Measurements from ENCODE around the gene ACBD4.

ACBD4 gene

GRCh38 chr17:45136846-45137560 lies 1.5 kb downstream of the ACBD4 start:
- DNase-seq (ENCODE audit: low read depth in 2 of 2): no peak

DNA sequence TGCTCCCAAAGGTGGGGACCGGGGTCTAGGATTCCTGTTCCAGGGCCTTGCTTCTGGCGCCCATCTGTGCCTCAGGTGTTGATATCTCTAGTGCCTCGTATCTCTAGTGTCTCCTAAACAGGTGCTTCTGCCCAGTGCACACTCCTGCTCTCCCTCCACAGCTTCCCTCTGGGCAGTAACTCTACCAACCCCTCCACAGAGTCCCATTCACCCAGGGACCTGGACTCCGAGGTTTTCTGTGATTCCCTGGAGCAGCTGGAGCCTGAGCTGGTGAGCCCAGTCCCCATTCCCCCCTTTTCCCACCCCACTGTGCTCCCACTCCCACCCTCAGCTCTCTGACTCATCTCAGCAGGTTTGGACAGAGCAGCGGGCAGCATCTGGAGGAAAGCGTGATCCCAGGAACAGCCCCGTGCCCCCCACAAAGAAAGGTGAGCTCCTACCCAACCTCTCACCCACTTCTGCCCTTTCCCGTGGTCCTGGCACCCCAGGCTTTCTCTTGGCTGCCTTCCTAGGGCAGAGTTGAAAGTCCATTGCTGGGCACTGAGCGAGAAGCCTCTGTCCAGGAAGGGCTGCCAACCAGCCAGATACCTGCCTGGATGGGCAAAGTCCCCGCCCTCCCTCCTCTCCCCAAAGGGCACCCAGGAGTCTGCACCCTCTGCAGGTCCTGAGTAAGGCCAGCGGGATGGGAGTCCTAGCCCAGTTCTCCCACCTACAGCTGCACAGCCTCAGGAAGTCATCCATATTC lies 2.2 kb downstream of the ACBD4 start:
- no peak for DNase-seq (ENCODE audit: low read depth in 2 of 2)

DNA sequence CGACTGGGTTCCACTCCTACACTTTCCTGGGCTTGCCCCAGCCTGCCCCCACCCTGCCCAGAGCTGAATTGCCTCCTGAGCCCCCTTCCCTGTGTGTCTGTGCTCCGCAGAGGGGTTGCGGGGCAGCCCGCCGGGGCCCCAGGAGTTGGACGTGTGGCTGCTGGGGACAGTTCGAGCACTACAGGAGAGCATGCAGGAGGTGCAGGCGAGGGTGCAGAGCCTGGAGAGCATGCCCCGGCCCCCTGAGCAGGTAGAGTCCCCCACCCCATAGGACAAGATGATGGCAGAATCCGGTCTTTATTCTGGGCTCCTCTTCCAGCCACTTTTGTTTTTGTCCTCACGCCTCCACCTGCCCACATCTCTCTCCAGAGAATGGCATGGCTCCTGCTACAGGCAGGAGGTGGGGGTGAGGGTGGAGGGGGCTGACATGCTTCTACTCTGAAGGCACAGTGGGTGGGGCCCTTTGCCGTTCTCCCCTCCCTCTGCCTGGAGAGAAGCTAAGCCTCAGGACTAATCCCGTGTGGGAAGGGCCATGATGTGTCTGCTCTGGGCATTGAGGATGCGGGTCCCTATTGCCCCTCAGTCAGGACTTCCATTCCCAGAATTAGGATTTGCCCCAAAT lies 3.5 kb downstream of the ACBD4 start:
- no peak for DNase-seq (ENCODE audit: low read depth in 2 of 2)

- no peak for DNase-seq (ENCODE audit: low read depth in 2 of 2)
These were observed 4.0 kb downstream of the ACBD4 start for GRCh38 chr17:45139533-45139920.

- no peak for DNase-seq (ENCODE audit: low read depth in 2 of 2)
These were observed 7.7 kb downstream of the ACBD4 start for GRCh38 chr17:45143094-45143670.

DNA sequence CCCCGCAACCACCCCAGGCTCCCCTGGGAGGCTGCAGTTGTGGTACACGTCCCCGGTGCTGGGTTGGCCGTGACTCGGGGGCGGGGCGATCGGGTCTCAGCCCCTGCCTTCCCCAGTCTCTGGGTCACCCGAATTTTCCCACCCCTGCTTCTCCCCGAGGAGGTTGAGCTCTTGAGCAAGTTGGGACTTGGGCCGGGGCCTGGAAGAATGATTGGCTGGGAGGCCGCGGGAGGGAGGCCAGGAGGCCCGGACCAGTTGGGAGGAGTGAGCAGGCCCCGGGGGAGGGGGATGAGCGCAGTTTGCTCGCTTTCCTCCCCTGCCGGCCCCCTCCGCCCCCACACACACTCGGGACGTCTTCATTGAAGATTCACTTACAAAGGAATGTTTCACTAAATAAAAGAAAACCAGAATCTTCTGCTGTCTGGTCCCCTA lies 8.3 kb downstream of the ACBD4 start:
- DNase-seq (ENCODE audit: low read depth in 2 of 2): peak in 1 of 2 donors; percentile 16

GRCh38 chr17:45144199-45145034 lies 8.9 kb downstream of the ACBD4 start:
- DNase-seq (ENCODE audit: low read depth in 2 of 2): peak in 1 of 2 donors; percentile 20

- DNase-seq (ENCODE audit: low read depth in 2 of 2): no peak
These were observed 9.5 kb downstream of the ACBD4 start for GRCh38 chr17:45145035-45145389.

GRCh38 chr17:45146166-45146565 lies 10.7 kb downstream of the ACBD4 start:
- DNase-seq (ENCODE audit: low read depth in 2 of 2): no peak

DNA sequence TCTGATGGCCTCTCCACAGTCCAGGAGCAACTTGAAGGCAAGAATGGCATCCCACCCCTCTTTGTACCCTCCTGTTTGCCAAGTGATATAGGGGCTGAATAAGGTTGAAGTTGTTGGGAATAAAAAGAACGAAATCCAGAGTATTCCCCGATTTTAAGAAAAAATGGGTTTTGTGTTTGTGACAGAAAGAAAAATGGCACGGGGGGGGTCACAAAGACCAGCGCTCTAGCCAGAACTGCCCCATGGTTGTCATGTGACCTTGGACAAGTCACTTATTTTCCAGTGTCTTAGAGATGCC lies 11.1 kb downstream of the ACBD4 start:
- no peak for DNase-seq (ENCODE audit: low read depth in 2 of 2)

GRCh38 chr17:45146890-45147580 lies 11.5 kb downstream of the ACBD4 start:
- DNase-seq (ENCODE audit: low read depth in 2 of 2): no peak

DNA sequence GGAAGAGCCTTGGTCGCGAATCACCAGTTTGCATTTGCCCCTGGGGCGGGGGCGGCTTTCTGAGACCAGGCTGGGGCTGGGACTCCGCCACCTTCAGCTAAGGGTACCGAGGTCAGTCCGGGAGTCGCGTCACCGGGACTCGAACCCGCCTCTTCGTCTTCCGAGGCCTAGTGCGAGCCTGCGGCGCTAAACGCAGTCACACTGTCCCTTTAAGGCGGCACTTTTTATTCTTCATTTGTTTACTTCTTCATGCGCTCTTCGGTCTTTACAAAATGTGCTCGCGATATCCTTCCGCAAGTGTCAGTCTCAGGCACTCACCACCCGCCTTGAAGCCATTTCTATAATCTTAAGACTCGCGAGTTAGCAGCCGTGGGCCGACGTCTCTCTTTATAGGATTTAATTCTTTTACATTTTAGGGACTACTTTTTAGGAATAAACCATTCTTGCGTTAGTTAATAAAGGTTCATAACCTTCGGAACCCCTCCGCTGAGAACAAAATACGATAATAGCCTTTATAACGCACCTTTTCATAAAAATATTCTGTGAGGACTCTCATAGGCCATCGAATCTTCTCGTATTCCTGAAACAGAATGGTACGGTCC lies 12.2 kb downstream of the ACBD4 start:
- DNase-seq (ENCODE audit: low read depth in 2 of 2): peak; percentile 67 to 74

DNA sequence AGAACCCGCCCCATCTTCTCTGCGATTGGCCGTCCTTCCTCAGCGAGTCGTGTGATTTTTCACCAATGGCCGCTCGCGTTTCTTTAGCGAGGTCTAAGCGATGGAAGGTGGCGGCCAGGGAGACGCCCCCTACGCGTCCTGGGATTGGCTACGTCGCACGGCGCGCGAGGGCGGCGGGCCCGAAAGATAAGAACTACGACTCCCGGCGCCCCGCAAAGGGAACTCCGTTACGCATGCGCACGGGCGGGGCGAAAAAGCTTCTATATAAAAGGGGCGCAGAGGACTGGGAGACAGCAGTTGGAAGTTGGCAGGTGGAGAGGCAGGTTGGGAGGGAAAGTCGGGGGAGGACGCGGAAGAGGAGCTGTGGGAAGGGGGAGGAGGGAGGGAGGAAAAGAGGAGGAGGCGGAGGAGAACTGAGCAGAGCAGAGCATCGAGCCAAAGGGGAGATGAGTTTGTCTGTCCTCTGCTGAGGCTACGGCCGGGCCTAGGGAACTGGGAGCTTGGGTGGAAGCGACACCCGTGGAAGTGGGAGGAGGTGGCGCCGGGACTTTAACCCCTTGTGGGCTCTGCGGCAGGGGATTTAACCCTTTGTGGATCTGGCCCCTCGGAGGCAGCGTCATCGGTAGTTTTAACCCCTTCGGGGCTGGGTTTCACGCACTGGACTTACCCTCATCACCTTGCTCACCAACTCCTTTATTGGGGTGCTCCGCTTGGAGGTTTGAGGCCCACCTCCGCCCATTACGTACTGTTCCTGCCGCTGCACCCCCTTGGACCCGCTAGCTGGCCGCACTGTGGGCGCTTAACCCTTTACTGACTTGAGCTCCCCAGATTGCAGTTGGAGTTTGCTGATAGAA lies 12.9 kb downstream of the ACBD4 start, which contains the start of gene HEXIM1:
TSS of gene HEXIM1 (plus strand) at position 293 of the 854 bp plus-strand sequence. CDS start 716 bp downstream, outside the sequence.
- peak; percentile 95 to 97 for DNase-seq (ENCODE audit: low read depth in 2 of 2)

DNA sequence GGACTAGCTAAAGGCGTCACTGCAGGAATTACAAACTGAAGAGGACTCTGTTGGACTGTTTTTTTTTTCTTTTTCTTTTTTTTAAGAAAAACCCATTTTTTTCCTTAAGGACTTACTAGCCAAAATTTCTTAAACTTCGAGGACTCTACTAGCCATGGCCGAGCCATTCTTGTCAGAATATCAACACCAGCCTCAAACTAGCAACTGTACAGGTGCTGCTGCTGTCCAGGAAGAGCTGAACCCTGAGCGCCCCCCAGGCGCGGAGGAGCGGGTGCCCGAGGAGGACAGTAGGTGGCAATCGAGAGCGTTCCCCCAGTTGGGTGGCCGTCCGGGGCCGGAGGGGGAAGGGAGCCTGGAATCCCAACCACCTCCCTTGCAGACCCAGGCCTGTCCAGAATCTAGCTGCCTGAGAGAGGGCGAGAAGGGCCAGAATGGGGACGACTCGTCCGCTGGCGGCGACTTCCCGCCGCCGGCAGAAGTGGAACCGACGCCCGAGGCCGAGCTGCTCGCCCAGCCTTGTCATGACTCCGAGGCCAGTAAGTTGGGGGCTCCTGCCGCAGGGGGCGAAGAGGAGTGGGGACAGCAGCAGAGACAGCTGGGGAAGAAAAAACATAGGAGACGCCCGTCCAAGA lies 13.7 kb downstream of the ACBD4 start:
- DNase-seq (ENCODE audit: low read depth in 2 of 2): peak; percentile 61 to 69

DNA sequence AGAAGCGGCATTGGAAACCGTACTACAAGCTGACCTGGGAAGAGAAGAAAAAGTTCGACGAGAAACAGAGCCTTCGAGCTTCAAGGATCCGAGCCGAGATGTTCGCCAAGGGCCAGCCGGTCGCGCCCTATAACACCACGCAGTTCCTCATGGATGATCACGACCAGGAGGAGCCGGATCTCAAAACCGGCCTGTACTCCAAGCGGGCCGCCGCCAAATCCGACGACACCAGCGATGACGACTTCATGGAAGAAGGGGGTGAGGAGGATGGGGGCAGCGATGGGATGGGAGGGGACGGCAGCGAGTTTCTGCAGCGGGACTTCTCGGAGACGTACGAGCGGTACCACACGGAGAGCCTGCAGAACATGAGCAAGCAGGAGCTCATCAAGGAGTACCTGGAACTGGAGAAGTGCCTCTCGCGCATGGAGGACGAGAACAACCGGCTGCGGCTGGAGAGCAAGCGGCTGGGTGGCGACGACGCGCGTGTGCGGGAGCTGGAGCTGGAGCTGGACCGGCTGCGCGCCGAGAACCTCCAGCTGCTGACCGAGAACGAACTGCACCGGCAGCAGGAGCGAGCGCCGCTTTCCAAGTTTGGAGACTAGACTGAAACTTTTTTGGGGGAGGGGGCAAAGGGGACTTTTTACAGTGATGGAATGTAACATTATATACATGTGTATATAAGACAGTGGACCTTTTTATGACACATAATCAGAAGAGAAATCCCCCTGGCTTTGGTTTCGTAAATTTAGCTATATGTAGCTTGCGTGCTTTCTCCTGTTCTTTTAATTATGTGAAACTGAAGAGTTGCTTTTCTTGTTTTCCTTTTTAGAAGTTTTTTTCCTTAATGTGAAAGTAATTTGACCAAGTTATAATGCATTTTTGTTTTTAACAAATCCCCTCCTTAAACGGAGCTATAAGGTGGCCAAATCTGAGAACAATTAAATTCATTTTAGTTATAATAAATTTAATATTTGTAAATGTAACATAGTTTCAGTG lies 14.5 kb downstream of the ACBD4 start:
- peak in 1 of 2 donors; percentile 36 for DNase-seq (ENCODE audit: low read depth in 2 of 2)

- no peak for DNase-seq (ENCODE audit: low read depth in 2 of 2)
These were observed 15.7 kb downstream of the ACBD4 start for GRCh38 chr17:45150911-45151809.

- DNase-seq (ENCODE audit: low read depth in 2 of 2): no peak
These were observed 19.5 kb downstream of the ACBD4 start for GRCh38 chr17:45155029-45155428.

Measured in stimulated activated CD4-positive, alpha-beta T cell treated with anti-CD3 and anti-CD28 coated beads, Interleukin-4, amount 100 ng/mL, for 48 hours (primary cell).